Fibroblast of villous mesenchyme (primary cell): ENCODE data around the gene NANS. TPM values are rescaled to one million over a fixed set of nuclear protein-coding genes. Genes with fewer than 3 reads are reported as not detected.

Experiments used
- DNase-seq: peaks from one replicate; pipeline ENCODE4 v3.0.0-alpha.2; 2010; ENCODE audit warnings: low read depth
- H3K4me3 ChIP-seq: 2 replicates; pipeline ENCODE4 v1.5.1; 2011; ENCODE audit warnings: low read depth, mild to moderate bottlenecking, low read length
- CTCF ChIP-seq: IDR thresholded peaks from 2 replicates; pipeline ENCODE4 v1.5.1; 2012; ENCODE audit warnings: low read depth, mild to moderate bottlenecking, low read length; ENCODE audit not compliant: insufficient read depth
- total RNA-seq: library from RNA; depleted of rRNA; stranded (reverse); fragments of >200 nt; gene quantifications from 2 replicates; pipeline ENCODE4 v1.2.3, GENCODE V29; 2012

NANS gene
- total RNA-seq, 1 donor, result 94.1 TPM

- H3K4me3 ChIP-seq, result no peak overlapping the region
- no peak for TF ChIP-seq CTCF
- peak; percentile 30 for DNase-seq
These were observed 25.1 kb downstream of the NANS start for GRCh38 chr9:98081477-98082219.

GRCh38 chr9:98083061-98083501 lies 26.5 kb downstream of the NANS start:
- no peak overlapping the region for H3K4me3 ChIP-seq
- TF ChIP-seq CTCF, result no peak
- peak; percentile 44 for DNase-seq

- no peak for TF ChIP-seq CTCF
- H3K4me3 ChIP-seq, result no peak overlapping the region
- DNase-seq, result no peak
These were observed 27.1 kb downstream of the NANS start for GRCh38 chr9:98083566-98084183.

GRCh38 chr9:98084396-98084795 lies 27.9 kb downstream of the NANS start:
- no peak for TF ChIP-seq CTCF
- DNase-seq, result no peak
- no peak overlapping the region for H3K4me3 ChIP-seq

GRCh38 chr9:98085058-98085457 lies 28.5 kb downstream of the NANS start:
- TF ChIP-seq CTCF, result no peak
- DNase-seq, result no peak
- no peak overlapping the region for H3K4me3 ChIP-seq

- no peak for TF ChIP-seq CTCF
- DNase-seq, result no peak
- no peak overlapping the region for H3K4me3 ChIP-seq
These were observed 29.4 kb downstream of the NANS start for GRCh38 chr9:98085944-98086343.
